Measurements from ENCODE around the gene USP9X. TPM values are rescaled to one million over a fixed set of nuclear protein-coding genes. Genes with fewer than 3 reads are reported as not detected.

USP9X gene
- total and polyA plus RNA-seq, 9 of the 15 experiments (the other 6 are each of a cell fraction or from before 2014, with no cell fraction given): 10.9 to 47.8 (median 29.5) TPM

DNA sequence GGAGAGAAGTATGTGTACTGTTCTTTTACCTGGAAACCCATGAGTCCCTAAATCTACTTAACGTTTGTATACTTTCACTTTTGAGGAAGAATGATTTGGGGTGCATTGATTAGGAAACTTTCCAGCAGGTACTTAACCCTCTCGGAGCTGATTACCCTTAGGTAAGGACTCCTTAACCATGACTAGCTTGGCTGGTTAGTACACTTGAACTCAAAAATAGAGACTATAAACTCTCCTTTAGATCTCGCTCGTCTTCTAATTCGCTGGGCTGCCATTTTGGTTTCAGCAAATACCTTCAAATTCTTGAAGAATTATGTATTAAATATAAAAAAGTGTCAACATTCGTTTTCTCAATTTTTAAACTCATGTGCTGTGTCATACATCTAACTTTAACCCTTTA lies 2.0 kb downstream of the USP9X start (continued):
- TF ChIP-seq ZNF316 (IDR thresholded peaks at IDR 0.05): no peak
- TF ChIP-seq RCOR1 (IDR thresholded peaks at IDR 0.05; ENCODE audit: borderline replicate concordance in 1 of 2, low read depth in 2 of 2, low read length in 2 of 2): no peak
- no peak for TF ChIP-seq EP400 (IDR thresholded peaks at IDR 0.05)
- no peak for TF ChIP-seq KDM4B (IDR thresholded peaks at IDR 0.05; ENCODE audit: borderline replicate concordance in 2 of 2, low read depth in 1 of 2)

DNA sequence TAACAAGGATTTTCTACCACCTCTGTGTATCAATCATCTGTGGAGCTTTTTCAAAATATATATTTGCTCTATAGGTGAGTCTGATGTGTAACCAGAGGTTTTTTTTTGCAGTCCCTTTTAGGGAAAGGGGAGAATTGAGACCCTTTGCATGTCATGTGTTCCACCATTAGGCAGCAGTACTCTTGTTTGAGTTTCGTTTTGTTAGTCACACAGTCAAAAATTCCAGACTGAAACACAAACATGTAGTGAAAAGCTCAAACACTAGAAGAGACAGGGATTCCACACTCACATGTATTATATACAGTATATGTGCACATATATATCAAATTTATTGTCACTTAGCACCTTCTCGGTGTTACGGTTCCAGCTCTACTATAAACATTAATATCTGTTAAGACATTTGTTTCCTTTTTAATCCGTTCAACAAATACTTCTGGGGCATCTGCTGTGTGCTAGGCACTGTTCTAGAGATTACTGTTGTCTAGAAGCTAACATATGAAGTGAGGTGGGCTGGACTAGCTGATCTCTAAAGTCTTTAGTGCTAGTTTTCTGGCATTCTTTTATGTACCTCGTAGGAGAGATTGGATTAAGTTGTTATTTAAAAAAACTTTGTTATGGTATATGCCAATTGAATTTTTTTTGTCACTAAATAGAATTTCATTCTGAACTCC lies 5.5 kb downstream of the USP9X start:
- ATAC-seq: no peak
- DNase-seq (ENCODE audit: extremely low read depth in 1 of 4, low spot score in 3 of 4): no peak
- peaks cover 10 to 13% of the 10 kb centered on the region in 2 experiments; a peak in 4 of 5 replicates for H3K4me1 ChIP-seq (replicated peaks in 1 of 2; ENCODE audit: control insufficient read depth in 2 of 2, insufficient read depth in 2 of 2, low read length in 2 of 2)
- no peaks in the 10 kb centered on the region for H3K27me3 ChIP-seq (ENCODE audit: control insufficient read depth in 2 of 2, insufficient read depth in 2 of 2, low read length in 2 of 2)
- H3K9me1 ChIP-seq (ENCODE audit: control insufficient read depth, insufficient read depth, low read length): peaks cover 6% of the 10 kb centered on the region
- ChIA-PET POLR2A (interaction anchor here (0.6 to 1.8 kb wide), 4 partner anchors 9 to 77 kb away, joined by 3 to 7 read pairs (median 4); no protein-coding TSS in a partner anchor), CTCF (ENCODE audit: low intra/inter-chr PET ratio) (no interaction called here)
- H3K9me3 ChIP-seq (replicated peaks; ENCODE audit: control insufficient read depth, insufficient read depth, low read depth, low read length): no peaks in the 10 kb centered on the region
- peaks cover 100% of the 10 kb centered on the region for H3K79me2 ChIP-seq (ENCODE audit: control insufficient read depth, insufficient read depth, low read length)
- intact Hi-C loops (cut with micrococcal nuclease): no loop called here
- H3K4me2 ChIP-seq (ENCODE audit: insufficient read depth, low read length): peak overlapping the region; percentile 24; the same call in 1 of the 2 replicates
- FAIRE-seq: no peak
- no peak overlapping the region for H3K27ac ChIP-seq (ENCODE audit: extremely low read depth, low read depth, low read length)
- no TSS peak for BruUV-seq (replicated peaks)
- 56% methylated on average over 5 of the region's 5 CpGs for WGBS (ENCODE audit: insufficient coverage, low coverage, missing lambda C conversion rate)
- in situ Hi-C loops (cut with MboI): no loop called here
- peaks cover 50% of the 10 kb centered on the region for H3K36me3 ChIP-seq (ENCODE audit: control insufficient read depth, insufficient read depth, low read length)
- H3K9ac ChIP-seq (ENCODE audit: insufficient read depth in 1 of 2, low read depth in 2 of 2, low read length in 2 of 2): no peak overlapping the region
- H3K4me3 ChIP-seq: no peak overlapping the region
- peaks cover 62% of the 10 kb centered on the region for H4K20me1 ChIP-seq (replicated peaks; ENCODE audit: control insufficient read depth, insufficient read depth, low read length)
- no peak overlapping the region for H2AFZ ChIP-seq (ENCODE audit: low read depth, low read length)
- no peak for TF ChIP-seq ZFP36 (IDR thresholded peaks at IDR 0.05; ENCODE audit: low read depth, low read length, partially characterized antibody)
- no peak for TF ChIP-seq E2F3 (CRISPR knock-in tag; IDR thresholded peaks at IDR 0.05)
- TF ChIP-seq, protein P1, sequence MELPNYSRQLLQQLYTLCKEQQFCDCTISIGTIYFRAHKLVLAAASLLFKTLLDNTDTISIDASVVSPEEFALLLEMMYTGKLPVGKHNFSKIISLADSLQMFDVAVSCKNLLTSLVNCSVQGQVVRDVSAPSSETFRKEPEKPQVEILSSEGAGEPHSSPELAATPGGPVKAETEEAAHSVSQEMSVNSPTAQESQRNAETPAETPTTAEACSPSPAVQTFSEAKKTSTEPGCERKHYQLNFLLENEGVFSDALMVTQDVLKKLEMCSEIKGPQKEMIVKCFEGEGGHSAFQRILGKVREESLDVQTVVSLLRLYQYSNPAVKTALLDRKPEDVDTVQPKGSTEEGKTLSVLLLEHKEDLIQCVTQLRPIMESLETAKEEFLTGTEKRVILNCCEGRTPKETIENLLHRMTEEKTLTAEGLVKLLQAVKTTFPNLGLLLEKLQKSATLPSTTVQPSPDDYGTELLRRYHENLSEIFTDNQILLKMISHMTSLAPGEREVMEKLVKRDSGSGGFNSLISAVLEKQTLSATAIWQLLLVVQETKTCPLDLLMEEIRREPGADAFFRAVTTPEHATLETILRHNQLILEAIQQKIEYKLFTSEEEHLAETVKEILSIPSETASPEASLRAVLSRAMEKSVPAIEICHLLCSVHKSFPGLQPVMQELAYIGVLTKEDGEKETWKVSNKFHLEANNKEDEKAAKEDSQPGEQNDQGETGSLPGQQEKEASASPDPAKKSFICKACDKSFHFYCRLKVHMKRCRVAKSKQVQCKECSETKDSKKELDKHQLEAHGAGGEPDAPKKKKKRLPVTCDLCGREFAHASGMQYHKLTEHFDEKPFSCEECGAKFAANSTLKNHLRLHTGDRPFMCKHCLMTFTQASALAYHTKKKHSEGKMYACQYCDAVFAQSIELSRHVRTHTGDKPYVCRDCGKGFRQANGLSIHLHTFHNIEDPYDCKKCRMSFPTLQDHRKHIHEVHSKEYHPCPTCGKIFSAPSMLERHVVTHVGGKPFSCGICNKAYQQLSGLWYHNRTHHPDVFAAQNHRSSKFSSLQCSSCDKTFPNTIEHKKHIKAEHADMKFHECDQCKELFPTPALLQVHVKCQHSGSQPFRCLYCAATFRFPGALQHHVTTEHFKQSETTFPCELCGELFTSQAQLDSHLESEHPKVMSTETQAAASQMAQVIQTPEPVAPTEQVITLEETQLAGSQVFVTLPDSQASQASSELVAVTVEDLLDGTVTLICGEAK (IDR thresholded peaks at IDR 0.05): no peak
- TF ChIP-seq, protein P1 (CRISPR knock-in tag; IDR thresholded peaks at IDR 0.05): no peak
- TF ChIP-seq FOXM1 (IDR thresholded peaks at IDR 0.05; ENCODE audit: low read depth): no peak
- no peak for TF ChIP-seq FOXM1 (CRISPR knock-in tag; IDR thresholded peaks at IDR 0.05; ENCODE audit: low read depth)
- TF ChIP-seq ZNF707 (CRISPR knock-in tag; conservative IDR thresholded peaks at IDR 0.05): no peak
- no peak for TF ChIP-seq ZBTB8A (IDR thresholded peaks at IDR 0.05; ENCODE audit: partially characterized antibody)
- no peak for TF ChIP-seq ZNF717 (CRISPR knock-in tag; IDR thresholded peaks at IDR 0.05)
- no peak for TF ChIP-seq KDM2B (CRISPR knock-in tag; IDR thresholded peaks at IDR 0.05)
